ENCODE data around the gene DNM1. TPM values are rescaled to one million over a fixed set of nuclear protein-coding genes. Genes with fewer than 3 reads are reported as not detected.

The DNM1 gene
- polyA plus RNA-seq, 10 donors = 32.0 to 119 (median 52.2) TPM

DNA sequence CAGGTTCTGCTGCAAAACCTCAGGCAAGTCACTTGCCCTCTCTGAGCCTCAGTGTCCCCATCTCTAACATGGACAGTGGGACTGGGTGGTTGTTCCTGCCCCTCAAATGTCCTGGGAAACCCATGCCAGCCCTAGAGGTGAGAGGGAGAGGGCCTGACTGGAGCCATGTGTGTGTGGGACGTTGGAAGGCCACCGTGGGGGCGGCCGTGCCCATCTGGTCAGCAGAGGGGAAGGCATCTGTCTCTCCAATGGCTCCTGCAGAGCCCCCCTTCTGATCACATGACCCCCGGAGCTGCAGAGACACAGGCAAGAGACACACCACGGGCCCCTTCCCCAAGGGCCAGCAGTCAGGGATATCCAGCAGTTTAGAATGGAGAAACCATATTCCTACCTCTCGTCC lies 1.7 kb downstream of the DNM1 start:
- DNase-seq = no peak

DNA sequence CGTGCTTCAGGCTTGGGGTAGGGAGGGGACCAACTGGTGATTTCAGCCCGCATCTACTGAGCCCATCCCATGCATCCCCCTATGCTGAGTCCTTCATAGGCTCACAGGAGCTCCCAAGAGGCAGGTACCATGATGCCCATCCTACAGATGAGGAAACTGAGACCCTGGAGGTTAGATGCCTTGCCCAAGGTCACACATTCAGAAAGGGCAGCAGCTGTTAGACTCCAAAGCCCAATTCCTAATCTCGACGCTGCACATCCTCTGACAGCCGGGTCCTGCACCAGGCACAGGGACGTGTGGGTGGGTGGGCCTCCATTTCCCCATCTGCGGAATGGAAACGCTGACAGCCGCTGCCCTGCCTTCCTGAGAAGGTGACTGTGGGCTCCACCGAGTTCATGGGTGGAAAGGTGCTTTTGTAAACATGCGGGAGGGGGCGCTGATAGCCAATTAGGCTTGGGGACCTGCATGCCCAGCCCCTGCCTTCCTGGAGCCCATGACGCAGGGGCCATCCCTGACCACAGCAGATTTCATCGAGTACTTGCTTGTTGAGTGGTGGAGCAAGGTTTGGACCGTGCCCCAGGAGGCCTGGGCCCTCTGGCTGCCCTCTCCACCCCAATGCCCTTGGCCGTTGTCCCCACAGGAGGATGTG lies 2.2 kb downstream of the DNM1 start:
- DNase-seq = no peak

DNA sequence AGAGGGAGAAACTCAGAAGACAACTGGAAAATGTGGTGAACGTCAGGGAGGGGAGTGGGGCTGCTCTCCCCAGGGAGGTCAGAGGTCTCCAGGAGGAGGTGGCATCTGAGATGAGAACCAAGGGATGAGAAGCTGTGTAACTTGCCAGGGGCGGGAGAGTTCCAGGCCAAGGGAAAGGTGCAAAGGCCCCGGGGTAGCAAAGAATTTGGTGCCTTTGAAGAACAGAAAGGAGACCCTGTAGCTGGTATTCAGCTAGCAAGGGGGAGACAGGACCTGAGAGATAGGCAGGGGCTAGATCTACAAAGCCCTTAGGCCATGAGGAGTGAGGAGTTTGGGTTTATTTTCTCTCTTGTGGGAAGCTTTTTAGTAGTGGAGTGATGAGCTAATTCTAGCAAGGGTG lies 3.3 kb downstream of the DNM1 start:
- DNase-seq = no peak

DNA sequence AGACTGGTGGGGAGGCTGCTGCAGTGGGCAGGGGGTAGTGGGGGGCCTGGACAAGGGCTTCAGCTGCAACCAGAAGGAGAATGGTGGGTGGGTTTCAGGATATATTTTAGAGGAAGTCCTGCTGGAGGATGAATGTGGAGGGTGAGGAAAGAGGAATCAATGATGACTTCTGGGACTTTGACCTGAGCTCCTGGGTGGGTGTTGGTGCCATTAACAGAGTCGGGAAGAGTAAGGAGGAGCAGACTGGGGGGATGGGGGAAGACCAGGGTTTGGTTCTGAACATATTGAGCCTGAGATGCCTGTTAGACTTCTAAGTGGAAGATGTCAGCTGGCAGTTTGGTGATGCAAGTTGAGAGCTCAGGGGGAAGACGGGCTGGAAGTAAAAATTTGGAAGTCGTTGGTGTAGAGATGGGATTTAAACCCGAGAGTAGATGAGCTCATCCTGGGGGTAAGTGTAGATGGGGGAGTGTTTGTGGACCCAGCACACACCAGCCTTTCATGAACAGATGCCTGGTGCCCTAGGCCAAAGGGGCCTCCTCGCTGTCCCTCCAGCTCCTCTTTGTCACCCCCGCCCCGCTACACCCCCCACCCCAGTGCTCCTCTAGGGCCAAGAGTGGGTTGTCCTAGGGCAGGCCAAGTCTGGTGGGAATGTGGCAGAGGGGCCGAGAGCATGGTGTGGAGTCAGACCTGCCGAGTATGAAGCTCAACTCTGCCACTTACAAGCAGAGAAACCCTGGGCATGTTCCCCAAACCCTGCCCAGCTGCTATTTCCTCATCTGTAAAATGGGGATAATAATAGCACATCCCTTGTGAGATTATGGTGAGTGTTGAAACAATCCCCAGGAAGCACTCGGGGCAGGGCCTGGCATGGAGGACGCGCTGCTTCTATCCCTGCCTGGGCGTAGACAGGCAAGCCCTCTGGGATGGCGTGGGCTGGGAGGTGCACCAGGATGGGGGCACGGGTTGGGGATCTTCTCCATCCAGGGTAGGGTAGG lies 4.0 kb downstream of the DNM1 start:
- DNase-seq = no peak

DNA sequence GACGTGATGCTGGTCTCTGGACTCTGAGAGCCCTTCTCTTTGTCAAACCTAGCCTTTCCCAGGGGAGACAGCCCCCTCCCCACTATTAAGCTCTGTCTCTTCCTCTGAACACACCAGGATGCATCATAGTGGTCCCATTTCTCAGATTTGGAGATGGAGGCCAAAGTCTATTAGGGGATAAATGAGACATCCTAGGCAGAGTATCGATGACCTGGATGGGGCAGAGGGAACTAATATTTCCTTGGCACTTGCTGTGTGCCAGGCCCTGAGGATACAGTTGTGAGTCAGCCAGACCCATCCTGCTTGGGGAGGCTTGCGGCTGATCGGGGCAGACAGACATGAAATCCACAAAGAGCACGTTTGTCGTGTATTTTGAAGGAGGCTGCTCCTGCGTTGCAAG lies 5.2 kb downstream of the DNM1 start:
- no peak for DNase-seq

DNA sequence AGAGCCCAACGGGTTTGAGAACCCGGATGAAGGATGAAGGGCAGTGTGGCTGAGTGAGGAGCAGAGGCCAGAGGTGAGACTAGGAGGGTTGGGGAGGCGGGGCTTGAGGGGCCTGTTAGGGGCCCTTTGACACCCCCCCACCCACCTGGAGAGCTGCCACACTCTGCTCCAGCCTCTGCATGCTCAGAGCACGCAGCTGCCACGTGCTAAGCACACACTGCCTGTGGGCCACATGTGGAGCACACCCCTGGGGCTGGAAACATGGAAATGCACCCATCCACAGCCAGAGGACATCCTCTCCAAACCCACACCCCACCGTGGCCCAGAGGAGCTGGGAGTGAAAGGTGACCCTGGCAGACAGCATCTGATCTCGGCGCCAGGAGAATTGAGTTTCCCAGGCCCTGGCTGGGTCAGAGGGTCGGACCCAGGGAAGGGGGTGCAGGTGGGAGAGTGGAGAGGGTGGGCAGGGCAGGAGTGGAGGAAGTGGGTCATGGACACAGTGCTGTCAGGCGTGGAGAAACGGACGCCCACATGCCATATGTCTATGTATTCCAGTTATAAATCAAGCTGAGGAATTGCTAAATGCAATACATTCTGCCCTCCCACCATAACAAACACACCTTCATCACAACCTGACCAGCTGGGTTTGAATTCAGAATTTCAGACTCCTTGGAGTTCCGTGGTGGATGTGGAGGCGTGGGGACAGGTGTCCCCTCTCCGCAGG lies 5.9 kb downstream of the DNM1 start:
- no peak for DNase-seq

DNA sequence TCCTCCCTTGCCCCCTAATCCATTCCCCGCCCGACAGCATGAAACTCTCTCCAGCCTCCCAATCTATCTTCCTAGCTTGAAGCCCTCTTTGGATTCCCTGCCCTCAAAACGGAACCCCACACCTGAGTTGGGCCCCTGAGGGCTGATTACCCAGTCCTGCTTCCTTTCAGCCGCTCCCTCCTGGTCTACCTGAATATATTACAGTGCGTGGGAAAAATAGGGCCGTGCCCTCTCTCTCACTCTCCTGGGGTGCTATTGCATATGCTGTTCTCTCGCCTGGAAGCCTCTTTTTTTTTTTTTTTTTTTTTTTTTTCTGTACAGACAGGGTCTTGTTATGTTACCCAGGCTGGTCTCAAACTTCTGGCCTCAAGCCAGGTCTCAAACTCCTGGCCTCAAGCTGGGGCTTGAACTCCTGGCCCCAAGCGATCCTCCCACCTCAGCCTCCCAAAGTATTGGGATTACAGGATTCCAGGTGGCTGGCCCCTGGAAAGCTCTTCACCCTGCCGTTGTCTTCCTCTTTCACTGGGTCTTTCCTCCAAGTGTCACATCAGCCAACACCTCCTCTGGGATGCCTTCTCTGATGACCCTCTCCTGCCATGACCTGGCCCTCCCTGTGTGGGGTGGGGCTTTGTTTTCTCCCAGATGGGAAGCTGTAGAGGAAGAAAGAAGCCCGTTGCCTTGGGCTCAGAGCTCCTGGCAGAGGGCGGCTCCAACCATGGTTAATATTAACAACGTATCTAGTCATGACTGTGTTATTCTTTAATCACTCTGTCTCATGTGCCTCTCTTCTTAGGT lies 8.2 kb downstream of the DNM1 start:
- no peak for DNase-seq

DNA sequence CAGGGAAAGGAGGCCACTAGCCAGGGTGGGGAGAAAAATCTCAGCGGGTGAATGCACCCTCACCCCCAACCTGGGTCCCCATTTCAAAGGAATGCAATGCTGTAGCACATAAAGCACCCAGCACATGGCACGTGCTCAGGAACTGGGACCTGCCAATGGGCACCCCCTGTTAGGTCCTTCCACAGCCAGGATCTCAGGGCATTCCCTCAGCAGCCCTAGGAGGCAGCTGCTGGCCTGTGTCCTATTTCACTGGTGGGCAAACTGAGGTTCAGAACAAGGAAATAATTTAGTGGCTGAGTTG lies 8.8 kb downstream of the DNM1 start:
- DNase-seq = no peak

DNA sequence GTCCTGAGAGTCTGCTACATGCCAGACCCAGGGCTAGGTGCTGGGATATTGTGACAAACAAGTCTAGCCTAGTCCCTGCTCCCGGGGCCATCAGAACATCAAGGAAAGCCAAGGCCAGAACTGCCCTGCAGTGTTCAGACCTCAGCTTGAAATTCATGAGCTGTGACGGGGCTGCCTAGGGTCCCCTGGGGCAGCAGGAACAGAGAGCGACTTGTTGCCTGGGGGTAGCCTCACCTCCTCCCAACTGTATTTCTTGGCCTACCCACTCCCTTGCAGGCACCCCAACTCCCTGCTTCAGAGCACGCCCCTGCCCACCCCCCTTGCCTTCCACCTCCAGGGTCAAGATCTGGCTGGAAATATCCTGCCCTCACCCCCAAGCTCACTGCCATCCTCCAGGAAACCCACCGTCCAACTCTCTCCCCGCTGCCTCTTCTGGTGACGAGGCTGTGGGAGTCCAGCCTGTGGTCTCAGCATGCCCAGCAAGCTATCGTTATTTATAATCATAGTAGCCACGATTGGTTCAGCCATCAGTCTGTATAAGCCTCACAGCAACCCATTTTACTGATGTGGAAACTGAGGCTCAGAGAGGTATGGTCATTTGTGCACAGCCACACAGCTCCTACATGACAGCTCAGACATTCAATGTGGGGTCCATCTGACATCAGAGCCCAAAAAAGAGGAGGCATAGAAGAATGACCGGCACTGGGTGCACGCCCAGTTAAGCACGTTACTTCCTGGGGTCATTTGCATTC lies 10.7 kb downstream of the DNM1 start:
- no peak for DNase-seq

DNA sequence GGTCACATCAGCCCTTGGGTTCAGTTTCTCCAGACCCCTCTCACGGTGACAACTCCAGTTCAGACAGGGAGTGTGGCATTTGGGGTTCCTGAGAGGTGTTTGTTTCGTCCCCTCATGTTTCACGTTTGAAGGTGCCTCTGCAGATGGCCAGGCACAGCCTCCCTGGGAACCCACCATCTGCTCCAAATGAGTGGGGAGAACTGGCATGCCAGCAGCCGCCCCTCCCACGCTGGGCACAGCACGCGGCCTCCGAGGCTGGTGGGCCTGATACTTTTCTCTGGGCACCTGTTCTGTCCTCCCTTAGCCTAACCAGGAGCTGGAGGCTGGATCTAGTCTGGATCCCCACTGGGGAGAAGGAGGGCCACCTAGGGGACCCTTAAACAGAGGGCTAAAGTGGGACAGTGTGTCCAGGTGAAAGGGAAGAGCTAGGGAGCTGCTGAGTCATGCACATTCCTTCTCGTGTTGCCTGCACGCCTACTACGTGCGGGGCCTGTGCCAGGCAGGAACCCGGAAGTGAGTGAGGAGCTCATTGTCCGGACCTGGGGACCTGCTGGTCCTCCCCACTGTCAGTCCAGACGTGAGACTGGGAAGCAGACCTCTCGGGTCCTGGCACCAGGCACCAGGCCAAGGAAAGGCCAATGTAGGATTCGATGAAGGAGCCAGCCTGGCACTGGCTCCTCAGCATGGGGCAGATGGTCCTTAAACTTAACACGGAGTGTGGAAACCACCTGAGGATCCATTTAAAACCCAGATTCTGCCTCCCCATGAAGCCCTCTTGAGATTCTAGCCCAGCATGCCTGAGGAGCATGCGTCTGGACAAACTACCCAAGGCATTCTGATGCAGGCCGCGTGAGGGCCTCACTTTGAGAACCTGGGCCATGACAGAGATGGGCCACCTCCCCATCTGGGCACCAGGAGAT lies 11.7 kb downstream of the DNM1 start:
- DNase-seq = no peak

DNA sequence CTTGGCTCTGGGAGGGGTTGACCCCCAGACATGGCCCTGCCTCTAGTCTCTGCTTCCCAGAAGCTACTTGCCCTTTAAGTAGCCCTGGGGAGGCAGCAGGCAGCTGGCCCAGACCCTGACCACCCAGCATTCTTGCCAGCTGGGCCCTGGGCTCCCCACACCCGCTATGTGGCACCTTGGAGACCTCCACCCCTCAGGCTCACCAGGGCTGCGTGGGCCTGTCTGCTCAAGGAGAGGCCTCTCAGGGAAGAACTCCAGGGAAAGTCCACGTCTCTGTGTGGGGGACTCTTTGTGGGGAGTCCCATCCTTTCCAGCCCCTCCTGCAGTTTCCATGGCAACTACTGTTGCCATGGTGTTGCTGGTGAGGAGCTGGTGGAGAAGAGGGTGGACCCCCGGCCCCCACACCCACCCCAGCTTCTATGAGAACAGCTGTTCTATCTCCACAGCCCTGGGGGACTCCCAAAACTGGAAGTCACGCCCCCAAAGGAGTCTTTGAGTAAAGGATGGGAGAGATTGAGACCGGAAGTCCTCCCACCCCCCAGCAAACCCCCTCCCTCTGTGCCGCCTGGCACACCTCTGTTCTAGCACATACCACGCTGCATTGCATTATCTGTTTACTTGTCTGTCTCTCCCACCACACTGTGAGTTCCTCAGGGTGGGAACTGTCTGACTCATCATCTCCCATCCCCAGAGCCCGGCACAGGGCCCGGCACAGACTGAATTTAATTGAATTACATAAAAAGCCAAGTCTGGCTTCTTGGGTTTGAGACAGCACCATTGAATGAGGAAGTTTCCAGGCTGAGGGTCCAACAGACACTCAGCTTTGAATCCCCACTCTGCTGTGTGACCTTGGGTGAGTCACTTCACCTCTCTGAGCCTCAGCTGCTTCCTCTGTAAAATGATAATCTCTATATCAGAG lies 12.6 kb downstream of the DNM1 start:
- peak; percentile 50 to 68 (median 63) for DNase-seq

DNA sequence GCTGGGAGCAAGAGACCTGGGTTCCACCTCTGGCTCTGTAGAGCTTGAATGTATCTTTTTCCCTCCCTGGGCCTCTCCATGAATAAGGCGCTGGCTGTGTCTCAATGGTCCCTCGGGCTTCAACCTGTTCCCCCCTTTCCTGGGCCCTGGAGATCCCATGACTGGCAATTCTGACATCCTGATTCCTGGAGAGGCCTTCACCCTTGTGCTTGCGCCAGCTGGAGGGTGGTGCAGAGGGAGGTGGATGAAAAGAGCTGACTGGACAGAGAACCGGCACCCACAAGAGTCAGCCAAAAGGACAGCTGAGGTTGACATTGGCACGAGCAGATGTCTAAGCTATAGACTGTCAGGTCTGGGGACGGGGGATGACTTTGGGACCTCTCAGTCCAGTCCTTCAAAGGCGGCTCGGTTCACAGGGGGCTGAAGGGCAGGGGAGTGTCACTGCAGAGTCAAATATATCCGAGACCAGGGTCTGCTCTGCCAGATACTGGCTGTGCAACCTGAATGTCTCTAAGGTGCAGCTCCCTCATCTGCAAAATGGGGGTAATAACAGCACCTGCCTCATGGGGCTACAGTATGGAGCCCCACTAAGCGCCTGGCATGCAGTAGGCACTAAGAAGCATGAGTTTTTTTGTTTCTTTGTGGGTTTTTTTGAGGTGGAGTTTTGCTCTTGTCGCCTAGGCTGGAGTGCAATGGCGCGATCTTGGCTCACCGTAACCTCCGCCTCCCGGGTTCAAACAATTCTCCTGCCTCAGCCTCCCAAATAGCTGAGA lies 13.8 kb downstream of the DNM1 start:
- no peak for DNase-seq

DNA sequence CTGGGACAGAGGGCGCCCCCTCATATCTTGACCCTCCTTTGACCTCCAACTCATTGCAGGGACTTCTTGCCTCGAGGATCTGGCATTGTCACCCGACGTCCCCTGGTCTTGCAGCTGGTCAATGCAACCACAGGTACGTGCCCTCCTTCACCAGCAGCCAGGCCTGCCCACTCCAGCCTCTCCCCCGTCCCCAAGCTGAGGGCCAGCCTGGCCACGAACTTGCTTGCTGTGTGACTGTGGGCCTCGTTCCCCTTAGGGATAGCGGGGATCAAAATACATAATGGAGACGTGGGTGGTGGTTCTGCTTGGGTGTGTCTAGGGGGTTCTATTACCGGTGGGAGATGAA lies 15.0 kb downstream of the DNM1 start:
- no peak for DNase-seq

DNA sequence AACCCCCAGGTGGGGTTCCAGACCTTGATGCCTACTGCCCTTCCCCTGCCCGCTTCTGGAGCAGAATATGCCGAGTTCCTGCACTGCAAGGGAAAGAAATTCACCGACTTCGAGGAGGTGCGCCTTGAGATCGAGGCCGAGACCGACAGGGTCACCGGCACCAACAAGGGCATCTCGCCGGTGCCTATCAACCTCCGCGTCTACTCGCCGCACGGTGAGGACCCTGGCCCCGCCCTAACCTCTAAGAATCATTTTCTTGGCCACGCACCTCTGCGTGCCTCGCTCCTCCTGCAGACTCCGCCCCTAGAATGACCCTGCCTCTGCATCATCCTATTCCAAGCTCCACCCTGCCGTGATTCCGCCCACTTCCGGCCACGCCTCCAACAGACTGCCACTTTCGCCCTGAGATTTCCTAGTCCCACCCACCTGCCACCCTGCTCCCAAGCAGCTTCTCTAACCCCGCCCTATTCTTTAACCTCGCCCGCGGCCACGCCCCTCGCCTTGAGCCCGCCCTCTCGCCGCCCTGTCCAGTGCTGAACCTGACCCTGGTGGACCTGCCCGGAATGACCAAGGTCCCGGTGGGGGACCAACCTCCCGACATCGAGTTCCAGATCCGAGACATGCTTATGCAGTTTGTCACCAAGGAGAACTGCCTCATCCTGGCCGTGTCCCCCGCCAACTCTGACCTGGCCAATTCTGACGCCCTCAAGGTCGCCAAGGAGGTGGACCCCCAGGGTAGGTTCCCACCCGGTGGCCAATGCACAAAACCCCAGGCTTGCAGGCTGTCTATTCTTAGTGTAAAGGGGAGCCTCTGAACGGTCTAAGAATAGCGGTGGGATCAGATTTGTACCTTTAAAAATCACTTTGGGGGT lies 15.6 kb downstream of the DNM1 start:
- peak; percentile 58 to 83 (median 75) for DNase-seq

DNA sequence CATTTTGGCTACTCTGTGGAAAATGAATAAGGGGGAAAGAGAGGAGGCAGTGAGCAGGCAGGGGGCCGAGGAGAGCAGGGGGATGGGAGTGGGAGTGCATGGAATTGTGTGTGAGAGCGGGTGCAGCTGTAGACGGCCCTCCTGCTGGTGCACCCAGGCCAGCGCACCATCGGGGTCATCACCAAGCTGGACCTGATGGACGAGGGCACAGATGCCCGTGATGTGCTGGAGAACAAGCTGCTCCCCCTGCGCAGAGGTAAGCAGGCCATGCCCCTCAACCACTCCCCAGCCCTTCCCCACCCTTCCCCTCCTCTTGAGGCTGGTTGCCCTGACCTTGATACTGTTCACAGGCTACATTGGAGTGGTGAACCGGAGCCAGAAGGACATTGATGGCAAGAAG lies 16.7 kb downstream of the DNM1 start:
- no peak for DNase-seq

DNA sequence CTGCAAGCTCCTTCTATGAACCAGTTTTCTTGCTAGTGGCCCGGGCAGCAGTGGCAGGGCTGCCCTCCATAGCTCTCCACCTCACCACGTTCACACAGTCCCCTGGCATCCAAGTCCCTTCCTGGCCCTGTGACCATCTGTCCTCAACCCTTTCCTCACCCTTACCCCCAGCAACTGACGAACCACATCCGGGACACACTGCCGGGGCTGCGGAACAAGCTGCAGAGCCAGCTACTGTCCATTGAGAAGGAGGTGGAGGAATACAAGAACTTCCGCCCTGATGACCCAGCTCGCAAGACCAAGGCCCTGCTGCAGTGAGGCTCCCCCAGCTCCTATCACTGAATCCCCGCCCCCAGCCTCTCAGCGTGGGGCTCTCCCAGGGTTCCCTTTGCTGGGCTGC lies 18.8 kb downstream of the DNM1 start:
- no peak for DNase-seq

All from muscle of back (tissue), 11 donors.